ENCODE results near the gene ADAMTS2.
"Not testable (repeated sequence)": the region's sequence is repeated elsewhere in the genome, so short reads cannot be mapped to it uniquely, and the experiment has no call there.

Gene ADAMTS2

GRCh38 chr5:179227229-179227579 lies 118.1 kb downstream of the ADAMTS2 start:
- no peak for DNase-seq

GRCh38 chr5:179226696-179227095 lies 118.6 kb downstream of the ADAMTS2 start:
- no peak for DNase-seq

GRCh38 chr5:179225387-179225786 lies 119.9 kb downstream of the ADAMTS2 start:
- no peak for DNase-seq

- no peak for DNase-seq
These were observed 120.5 kb downstream of the ADAMTS2 start for GRCh38 chr5:179224741-179225140.

- DNase-seq = no peak
These were observed 121.3 kb downstream of the ADAMTS2 start for GRCh38 chr5:179223961-179224360.

GRCh38 chr5:179223528-179223927 lies 121.7 kb downstream of the ADAMTS2 start:
- DNase-seq = no peak

GRCh38 chr5:179222246-179223017 lies 122.8 kb downstream of the ADAMTS2 start:
- DNase-seq = no peak

GRCh38 chr5:179221877-179222220 lies 123.4 kb downstream of the ADAMTS2 start:
- DNase-seq = no peak

- DNase-seq = no peak
These were observed 123.9 kb downstream of the ADAMTS2 start for GRCh38 chr5:179221196-179221876.

- no peak for DNase-seq
These were observed 124.5 kb downstream of the ADAMTS2 start for GRCh38 chr5:179220716-179221115.

GRCh38 chr5:179219661-179220620 lies 125.3 kb downstream of the ADAMTS2 start:
- no peak for DNase-seq

GRCh38 chr5:179218943-179219330 lies 126.3 kb downstream of the ADAMTS2 start:
- no peak for DNase-seq

GRCh38 chr5:179217956-179218942 lies 127.0 kb downstream of the ADAMTS2 start:
- no peak for DNase-seq

GRCh38 chr5:179217356-179217755 lies 127.9 kb downstream of the ADAMTS2 start:
- DNase-seq = no peak

GRCh38 chr5:179216381-179216780 lies 128.9 kb downstream of the ADAMTS2 start:
- DNase-seq = not testable (repeated sequence)

- DNase-seq = no peak
These were observed 129.7 kb downstream of the ADAMTS2 start for GRCh38 chr5:179215576-179215975.

- DNase-seq = no peak
These were observed 130.6 kb downstream of the ADAMTS2 start for GRCh38 chr5:179214678-179215077.

GRCh38 chr5:179212870-179213269 lies 132.4 kb downstream of the ADAMTS2 start:
- DNase-seq = no peak

- DNase-seq = no peak
These were observed 133.6 kb downstream of the ADAMTS2 start for GRCh38 chr5:179211631-179212030.

- no peak for DNase-seq
These were observed 134.2 kb downstream of the ADAMTS2 start for GRCh38 chr5:179211068-179211467.

GRCh38 chr5:179210478-179210877 lies 134.8 kb downstream of the ADAMTS2 start:
- no peak for DNase-seq

All from MV-4-11 (cell line).